GM12865 (cell line): ENCODE data around the gene RNPEPL1.

Experiments used
- DNase-seq: peaks from one replicate; pipeline ENCODE4 v3.0.0; 2010; ENCODE audit warnings: low read depth
- H3K4me3 ChIP-seq: 2 replicates; pipeline ENCODE4 v1.5.1; 2011; ENCODE audit warnings: mild to moderate bottlenecking, low read depth, low read length, control low read depth
- TF ChIP-seq, protein P1 (sequence below): IDR thresholded peaks from 2 replicates; pipeline ENCODE4 v1.5.1; 2011; ENCODE audit warnings: low read length, control low read depth, low read depth, inconsistent platforms; ENCODE audit not compliant: insufficient read depth; ENCODE audit errors: missing control alignments

Gene RNPEPL1

DNA sequence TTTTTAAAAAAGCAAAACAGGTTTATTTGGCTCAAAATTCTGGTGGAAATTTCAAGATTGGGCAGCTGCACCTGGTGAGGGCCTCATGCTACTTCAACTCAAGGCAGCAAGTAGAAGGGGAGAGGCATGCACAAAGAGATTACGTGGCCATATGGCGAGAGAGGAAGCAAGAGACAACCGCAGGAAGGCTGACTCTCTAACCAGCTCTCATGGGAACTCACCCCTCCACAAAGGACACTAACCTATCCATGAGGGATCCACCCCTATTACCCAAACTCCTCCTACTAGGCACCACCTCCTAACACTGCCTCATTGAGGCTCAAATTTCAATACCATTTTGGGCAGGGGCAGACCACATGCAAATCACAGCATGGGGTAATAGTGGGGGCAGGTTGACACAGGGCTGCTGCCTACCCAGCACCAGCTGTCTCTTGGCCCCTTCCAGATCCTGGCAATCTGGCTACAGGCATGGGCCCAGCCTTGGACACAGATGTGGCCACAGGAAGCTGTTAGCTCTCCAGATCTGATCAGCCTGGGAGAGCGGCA, 16.3 kb downstream of the RNPEPL1 start:
- DNase-seq, result peak; percentile 98
- TF ChIP-seq, protein P1, sequence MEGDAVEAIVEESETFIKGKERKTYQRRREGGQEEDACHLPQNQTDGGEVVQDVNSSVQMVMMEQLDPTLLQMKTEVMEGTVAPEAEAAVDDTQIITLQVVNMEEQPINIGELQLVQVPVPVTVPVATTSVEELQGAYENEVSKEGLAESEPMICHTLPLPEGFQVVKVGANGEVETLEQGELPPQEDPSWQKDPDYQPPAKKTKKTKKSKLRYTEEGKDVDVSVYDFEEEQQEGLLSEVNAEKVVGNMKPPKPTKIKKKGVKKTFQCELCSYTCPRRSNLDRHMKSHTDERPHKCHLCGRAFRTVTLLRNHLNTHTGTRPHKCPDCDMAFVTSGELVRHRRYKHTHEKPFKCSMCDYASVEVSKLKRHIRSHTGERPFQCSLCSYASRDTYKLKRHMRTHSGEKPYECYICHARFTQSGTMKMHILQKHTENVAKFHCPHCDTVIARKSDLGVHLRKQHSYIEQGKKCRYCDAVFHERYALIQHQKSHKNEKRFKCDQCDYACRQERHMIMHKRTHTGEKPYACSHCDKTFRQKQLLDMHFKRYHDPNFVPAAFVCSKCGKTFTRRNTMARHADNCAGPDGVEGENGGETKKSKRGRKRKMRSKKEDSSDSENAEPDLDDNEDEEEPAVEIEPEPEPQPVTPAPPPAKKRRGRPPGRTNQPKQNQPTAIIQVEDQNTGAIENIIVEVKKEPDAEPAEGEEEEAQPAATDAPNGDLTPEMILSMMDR, result no peak
- H3K4me3 ChIP-seq, result peak overlapping the region; percentile 67

DNA sequence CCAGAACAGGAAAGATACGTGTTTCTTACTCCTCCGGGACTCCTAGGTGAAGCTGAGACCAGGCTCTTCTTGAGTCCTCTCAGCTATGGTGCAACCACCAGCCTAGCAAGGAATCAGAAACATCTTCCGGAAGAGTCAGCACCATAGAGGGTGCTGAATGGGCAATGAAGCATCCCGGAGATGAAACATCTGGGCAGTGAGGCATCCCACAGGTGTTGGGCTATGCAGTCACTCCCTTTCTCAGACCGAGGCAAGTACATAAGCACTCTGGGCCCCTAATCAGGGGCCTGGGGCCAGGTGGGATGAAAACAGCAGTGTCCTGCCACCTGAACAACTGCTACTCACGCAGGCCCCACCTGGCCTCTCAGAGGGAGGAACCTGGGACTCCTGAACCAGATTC, 16.8 kb downstream of the RNPEPL1 start:
- TF ChIP-seq, protein P1, result no peak
- peak; percentile 90 for DNase-seq
- H3K4me3 ChIP-seq, result peak overlapping the region; percentile 67

DNA sequence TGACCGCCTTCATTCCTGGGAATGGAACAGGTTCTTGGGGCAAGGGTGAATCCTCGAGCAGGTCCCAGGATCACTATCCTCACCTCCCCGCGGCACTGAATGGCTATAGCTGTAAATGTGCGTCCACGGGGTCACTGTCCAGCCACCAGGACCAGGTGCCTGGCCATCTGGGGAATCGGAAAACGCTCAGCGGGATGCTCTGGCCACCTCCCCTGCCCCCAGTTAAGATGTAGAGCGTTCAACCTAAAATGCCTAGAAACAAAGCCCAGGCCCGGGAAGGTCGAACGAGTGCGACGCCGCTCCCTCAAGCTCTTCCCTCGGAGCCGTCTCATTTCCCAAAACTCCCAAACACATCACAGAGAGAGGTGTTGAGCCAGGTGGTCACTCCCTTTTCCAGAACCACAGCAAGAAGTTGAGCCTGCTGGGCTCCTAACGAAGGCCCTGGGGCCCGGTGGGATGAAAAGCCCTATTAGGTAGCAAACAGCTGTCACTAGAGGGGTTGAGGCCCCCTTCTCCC, 17.5 kb downstream of the RNPEPL1 start:
- no peak for DNase-seq
- TF ChIP-seq, protein P1, result no peak
- peak overlapping the region; percentile 67 for H3K4me3 ChIP-seq

DNA sequence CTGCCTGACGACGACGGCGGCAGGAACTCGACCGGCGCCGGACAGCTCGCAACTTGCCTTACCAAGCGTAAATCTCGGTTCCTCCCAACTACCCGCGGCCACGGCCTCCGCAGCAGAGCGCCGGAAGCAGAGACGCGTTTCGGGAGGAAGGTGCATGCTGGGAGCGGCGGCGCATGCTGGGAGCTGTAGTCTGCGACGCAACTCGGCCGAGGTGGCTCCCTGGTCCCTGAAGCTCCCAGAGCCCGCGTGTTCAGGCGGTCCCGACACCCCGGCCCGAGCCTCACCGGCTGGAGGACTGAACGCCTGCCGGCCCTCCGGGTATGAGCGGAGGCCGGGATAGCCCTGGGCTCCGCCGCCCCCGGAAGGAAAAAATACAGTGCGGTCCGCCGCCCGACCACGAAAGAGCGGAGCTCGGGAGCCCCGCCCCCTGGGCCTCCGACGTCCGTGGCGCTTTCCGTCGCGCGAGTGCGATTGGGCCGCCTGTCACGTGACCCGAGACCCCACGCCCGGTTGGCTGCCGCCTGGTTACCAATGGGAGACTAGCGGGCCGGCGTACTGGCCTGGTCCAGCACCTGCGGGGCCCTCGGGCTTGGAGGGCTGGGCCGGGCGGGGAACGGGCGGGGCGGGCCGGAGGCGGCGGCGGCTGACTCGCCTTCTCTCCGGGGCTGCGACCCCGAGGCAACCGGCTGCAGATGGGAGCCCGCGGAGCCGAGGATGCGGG, 18.1 kb downstream of the RNPEPL1 start, which contains the start of gene CAPN10:
Gene CAPN10, plus strand, starts transcription at position 537 of the 721 bp plus-strand sequence. Its CDS starts 178 bp downstream, at position 715.
- peak; percentile 98 for DNase-seq
- TF ChIP-seq, protein P1, result no peak
- H3K4me3 ChIP-seq, result peak within 1 kb of the TSS; percentile 67

DNA sequence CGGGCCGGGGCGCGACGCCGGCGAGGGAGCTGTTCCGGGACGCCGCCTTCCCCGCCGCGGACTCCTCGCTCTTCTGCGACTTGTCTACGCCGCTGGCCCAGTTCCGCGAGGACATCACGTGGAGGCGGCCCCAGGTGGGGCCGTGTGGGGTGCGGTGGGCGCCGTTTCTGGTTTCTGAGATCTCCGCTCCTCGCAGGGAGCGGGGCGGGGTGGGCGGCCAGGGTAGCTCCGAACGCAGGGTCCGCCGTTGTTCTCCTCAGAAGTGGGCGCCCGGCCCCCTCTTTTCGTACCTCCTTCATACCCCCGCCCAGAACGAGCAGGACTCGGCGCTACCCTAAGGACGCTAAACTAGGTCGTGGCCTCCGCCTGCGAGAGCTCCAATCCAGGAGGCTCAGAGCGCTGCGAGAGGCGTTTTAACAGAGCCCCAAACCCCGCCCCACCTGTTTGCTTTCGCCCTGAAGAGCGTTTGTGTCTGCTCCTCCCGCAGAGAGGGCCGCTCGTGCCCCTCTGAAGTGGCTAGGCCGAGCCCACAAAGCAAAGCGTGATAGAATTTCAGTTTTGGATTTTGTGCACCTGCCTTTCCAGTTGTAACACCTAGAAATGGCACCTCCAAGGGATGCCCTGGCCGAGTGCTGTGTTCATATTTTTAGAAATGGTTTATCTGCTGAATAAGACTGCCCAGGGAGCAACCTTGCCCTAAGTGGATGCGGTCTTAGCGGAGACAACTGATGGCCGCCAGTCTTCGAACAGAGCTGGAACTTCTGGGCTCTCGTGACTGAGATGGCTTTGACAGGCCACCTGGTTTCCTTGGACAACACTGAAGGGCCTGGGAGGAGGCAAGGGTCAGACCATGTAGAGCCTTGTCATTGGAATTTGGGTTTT, 18.9 kb downstream of the RNPEPL1 start:
- H3K4me3 ChIP-seq, result peak overlapping the region; percentile 67
- peak; percentile 66 for DNase-seq
- TF ChIP-seq, protein P1, result no peak

DNA sequence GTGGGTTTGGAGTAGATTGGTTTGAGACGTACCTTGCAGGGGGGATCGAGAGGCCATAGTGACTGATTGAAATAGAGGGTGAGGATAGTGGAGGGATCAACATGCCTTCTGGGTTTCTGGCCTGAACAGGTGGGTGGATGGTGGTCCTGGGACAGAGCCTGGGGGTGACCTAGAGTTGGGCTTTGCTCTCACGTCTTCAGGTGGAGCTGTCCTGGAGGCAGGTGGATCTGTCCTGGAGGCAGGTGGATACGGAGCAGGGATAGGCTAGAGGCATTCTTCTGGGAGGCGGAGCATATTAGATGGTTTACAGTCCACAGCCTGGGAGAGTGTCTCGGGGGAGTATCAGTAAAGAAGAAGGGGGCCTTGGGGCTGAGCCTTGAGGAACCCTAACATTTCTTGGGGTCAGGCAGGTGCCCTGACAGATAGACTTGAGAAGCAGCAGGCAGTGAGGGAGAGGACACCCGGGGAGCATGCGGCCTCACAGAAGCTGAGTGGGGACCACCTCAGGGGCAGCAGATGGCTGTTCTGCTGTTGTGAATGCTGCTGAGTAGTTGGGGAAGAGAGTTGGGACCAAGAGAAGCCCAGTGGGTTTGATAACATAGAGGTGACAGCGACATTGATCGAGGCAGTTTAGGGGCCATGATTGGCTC, 19.8 kb downstream of the RNPEPL1 start:
- no peak overlapping the region for H3K4me3 ChIP-seq
- TF ChIP-seq, protein P1, result no peak
- no peak for DNase-seq
